Hematopoietic multipotent progenitor cell treated with erythropoietin and hydrocortisone succinate and interleukin-3 and kit ligand, for 6 days (in vitro differentiated cells): ENCODE results near the gene ZSWIM7.

ENCODE experiments used
- DNase-seq: peaks from one replicate; pipeline ENCODE4 v3.0.0-alpha.2; 2015

The ZSWIM7 gene

DNA sequence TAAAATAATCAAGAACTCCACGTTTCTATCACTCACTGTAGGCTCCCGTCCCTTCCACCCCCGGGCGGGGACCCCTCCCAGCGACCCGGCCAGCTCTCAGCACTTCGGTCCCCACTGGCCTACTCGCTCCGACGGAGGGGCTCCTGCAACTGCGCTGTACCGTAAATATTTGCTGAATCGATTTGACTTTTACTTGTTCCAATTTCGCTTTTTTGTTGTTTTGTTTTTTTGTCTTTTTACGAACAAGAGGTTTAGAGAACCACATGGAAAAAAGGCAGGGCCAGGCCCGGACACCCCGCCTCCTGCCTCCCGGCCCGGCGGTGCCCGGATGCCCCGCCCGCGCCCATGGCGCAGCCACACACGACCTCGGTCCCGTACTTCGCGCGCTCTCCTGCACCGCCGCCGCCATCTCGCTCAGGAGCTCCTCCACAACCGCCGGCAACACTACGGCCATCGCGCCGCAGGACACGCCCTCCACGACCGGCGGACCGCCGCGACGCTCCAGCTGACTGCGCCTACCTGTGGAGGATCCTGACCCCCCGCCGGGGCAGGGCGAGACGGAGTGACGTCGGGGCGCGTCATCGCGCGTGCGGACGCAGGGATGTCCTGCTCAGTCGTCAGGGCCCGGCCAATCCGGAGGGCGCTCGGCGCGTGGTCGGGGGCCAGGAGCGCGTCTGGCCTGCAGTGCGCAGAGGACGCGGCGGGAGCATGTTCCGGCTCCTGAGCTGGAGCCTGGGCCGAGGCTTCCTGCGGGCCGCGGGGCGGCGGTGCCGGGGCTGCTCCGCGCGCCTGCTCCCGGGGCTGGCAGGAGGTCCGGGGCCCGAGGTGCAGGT, at the start of gene ZSWIM7, which contains the start of gene TTC19:
TSS of gene ZSWIM7 (minus strand) at position 564 of the 833 bp plus-strand sequence. CDS start at position 454, 110 bp downstream.
TSS of gene TTC19 (plus strand) at position 684 of the 833 bp plus-strand sequence. CDS start at position 709, 25 bp downstream.
- peak; percentile 95 for DNase-seq

GRCh38 chr17:16048811-16049449, 49.4 kb upstream of the ZSWIM7 start:
- no peak for DNase-seq

DNA sequence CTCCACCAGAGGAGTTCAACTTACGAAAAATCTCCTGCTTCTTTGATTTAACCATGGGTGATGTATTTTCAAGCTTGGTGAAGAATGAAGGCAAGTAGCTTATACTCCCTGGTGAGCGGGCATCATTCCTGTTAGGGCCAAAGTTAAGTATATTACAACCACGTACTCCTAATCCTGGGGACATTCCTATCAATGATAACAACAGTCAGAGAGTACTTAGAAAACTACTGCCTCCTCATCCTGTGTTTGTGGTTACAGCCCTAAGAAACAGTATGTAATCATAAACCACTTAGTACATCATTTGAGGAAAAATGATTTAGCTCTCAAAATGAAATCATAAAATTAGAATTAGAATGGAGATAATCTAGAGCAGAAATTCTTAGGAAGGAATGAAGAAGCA, 47.5 kb upstream of the ZSWIM7 start:
- DNase-seq, result no peak

- DNase-seq, result no peak
Measured at GRCh38 chr17:16044487-16044886, 45.0 kb upstream of the ZSWIM7 start.

GRCh38 chr17:16040710-16041251, 41.3 kb upstream of the ZSWIM7 start:
- no peak for DNase-seq

DNA sequence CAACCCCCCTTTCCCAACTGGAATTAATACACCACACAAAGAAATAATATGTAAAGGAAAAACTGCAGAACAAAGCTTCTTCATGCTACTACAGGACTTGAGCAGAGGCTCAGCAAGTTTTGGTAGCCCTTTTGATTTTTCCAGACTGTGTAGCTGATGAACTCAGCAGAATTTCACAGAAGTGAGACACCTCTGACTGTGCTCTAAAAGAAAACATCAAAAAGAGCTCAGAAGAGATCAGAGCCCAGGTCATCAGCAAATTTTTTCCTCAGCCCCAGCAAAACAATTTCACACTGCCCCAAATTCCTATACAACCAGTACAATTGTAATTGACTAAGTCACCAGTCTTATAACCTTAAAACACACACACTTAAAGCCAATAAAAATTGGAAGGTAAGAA, 38.1 kb upstream of the ZSWIM7 start:
- DNase-seq, result peak; percentile 19

DNA sequence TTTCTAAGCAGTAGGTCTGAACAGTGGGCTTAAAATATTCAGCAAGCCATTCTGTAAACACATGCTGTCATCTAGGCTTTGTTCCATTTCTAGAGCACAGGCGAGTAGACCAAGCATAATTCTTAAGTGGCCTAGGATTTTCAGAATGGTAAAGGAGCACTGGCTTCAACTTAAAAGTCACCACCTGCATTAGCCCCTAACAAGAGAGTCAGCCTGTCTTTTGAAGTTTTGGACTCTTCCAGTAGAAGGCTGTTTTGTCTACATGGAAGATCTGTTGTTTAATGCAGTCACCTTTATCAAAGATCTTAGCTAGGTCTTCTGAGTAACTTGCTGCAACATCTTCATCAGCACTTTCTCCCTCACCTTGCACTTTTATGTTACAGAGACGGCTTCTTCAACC, 36.8 kb upstream of the ZSWIM7 start:
- no peak for DNase-seq

DNA sequence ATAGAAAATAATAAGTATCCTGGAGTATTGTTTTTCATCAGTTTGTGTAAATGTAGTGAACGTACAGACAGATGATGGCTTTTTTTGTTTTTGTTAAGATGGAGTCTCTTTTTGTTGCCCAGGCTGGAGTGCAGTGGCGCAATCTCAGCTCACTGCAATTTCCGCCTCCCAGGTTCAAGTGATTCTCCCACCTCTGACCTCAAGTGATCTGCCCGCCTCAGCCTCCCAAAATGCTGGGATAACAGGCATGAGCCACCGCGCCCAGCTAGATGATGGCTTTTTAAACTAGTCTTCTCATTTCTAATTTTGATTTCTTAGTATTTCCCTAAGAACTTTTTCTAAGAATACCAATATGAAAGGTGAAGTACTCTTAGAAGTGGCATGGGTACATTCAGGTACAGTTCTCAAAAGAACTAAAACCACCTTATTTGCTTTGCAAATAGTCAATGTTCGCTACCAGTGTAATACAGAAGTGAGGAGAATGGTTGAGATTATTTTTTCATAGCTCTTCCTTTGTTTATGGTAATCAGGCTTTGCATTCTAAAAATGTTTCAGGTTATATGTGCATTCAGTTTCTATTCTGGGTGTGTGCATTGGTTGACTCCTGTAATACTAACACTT, 34.3 kb upstream of the ZSWIM7 start:
- DNase-seq, result no peak

DNA sequence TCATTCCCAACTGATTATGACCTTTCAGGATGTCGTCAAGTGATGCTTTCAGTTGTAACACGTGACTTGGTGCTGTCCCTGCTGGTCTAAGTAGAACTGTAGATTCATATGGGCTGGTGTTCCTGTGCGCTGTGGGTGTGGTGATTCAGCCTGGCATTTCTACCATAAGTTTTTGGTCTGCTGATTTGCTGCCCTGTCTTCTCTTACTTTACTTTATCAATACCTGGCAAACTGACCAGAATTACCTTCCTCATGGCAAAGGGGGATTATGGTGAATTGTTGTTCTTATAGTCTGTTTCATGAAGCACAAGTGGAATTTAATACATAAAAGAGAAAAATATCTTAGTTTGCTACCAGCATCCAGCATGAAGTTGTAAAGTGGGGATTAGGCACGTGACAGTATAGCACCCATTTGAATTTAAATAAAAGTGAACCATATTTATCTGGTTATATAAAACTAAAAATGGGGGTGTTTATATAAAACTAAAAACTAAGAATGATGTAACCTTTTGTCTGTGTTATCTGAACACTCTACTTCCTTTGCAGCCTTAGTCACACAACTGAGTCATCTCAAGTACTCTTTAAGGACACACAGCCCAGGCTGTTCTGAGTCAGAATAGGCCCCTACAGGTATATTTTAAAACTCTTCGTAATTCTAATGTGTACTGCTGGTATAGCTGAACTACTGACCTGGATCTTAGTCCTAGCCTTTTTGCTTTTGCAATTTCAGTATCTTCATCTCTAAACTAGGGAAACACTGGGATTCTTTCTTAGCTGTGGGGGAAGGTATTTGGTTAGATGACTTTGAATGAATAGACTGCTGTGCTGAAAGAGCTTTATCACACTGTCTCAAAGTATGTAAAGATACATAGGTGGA, 28.4 kb upstream of the ZSWIM7 start:
- DNase-seq, result peak; percentile 65

DNA sequence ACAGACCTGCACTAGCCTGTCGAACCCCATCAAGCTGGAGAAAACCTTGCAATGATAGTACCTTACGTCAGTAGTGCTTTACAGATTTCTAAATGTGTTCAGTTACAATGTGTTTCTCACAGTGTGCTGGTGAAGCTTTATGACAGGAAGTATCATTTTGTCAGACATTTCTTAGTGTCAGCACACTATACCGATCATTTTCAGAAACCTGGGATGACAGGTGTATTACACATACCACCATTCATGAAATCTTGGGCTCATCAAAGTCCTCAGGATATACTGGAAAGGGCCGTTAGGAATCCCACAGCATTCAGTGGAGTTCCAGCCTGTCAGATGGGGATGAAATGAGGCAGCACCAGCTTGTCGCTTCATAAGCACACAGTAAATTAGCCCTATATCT, 27.4 kb upstream of the ZSWIM7 start:
- no peak for DNase-seq

DNA sequence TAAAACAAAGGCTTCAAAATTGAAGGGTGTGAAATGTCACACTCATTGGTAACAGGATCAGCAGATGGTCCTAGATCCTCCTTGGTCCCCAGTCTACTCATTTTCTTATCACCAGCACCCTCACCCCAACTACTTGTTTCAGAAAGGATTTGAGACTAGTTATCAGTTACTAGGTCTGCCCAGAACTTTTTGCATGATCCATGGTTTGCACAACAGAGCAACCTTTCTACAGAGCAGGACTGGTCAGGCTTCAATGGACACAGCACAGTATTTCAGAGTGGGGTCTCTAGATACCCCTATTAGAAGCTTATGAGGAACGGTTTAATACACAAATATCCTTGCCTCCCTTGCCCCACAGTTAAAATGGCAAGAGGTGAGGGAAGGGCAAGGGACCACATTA, 25.7 kb upstream of the ZSWIM7 start:
- no peak for DNase-seq

DNA sequence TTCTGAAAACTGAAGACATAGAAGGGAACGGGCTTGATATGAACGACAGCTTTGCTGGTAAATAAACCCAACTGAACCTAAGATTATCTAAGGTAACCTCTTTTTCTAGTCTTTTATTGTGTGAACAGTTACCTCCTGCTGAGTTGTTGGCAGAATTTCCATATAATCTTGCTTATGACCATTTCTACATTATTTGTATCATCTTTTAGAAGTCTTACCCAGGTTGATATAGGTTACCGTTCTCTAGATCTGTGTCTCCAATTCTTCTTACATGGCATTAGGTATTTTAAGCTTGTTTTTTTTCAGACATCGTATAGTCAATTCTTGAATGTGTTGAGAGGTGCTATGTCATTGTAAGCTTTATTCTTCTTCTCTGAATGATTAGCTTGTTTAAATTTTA, 24.4 kb upstream of the ZSWIM7 start:
- no peak for DNase-seq

DNA sequence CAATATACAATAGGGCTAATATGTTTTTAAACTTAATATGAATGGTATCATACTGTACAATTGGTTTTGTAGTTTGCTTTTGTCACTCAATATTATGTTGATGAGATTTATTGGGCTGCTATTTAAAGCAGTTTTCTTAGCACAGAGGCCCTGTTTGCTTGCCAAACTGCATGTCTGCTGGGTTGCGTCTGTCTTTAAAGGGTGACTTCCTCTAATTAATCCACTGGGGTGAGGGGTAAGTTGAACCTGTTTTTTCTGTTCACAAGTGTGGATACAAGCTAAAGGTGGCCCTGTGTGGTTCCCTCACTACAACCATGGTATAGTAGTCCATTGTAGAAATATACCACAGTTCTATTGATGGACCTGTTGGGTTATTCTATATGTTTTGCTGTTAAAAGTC, 19.8 kb upstream of the ZSWIM7 start:
- DNase-seq, result no peak

GRCh38 chr17:16013943-16014407, 14.5 kb upstream of the ZSWIM7 start:
- no peak for DNase-seq

GRCh38 chr17:16007439-16007838, 7.9 kb upstream of the ZSWIM7 start:
- no peak for DNase-seq

DNA sequence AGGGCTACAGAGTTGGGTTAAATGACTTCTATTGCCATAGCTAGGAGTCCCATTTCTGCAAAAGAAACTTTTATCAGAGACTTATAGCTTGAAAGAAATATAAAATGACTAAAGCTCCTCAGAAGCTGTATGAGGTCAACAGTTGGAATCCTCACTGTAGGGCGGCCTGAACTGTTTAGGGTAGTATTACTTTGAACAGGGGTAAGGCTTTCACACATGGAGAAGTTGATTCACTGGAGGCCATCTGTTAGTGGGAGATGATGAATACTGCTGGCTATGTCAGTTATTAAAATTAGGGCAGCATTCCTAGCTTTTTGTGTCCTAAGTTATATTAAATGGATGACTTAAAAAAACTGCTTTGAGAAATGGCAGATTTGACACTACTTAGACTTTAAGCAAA, 6.1 kb upstream of the ZSWIM7 start:
- DNase-seq, result no peak

DNA sequence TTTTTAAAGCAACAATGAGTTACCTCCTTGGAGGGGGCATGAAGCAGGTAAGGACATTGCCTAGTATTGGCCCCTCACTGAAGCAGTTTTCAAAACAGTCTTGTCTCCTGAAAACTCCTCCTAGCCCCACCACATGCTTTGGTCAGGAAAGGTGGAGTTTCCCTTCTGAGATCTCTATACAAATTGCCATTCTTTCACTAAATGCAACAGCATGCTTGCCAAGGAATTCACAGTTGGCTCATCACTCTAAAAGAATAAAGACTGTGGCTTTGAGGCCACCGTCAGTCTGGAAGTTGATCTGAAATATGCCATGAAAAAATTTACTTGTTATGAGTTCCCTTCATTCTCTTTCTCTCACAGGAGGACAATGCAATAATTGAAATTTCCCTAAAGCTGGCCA, 4.3 kb upstream of the ZSWIM7 start:
- no peak for DNase-seq

- no peak for DNase-seq
Measured at GRCh38 chr17:16002708-16003260, 3.3 kb upstream of the ZSWIM7 start.

- peak; percentile 27 for DNase-seq
Measured at GRCh38 chr17:16001226-16001897, 1.9 kb upstream of the ZSWIM7 start.

- DNase-seq, result peak; percentile 52
Measured at GRCh38 chr17:15999974-16000827, 697 bp upstream of the ZSWIM7 start.
